Left colon (tissue), 2 donors: Measurements from ENCODE around the gene CPPED1. TPM values are rescaled to one million over a fixed set of nuclear protein-coding genes. Genes with fewer than 3 reads are reported as not detected.

ENCODE experiments used
- ATAC-seq: fragments of 200-7000 bp; cut with Tn5 transposase; one replicate; pipeline ENCODE4 v1.9.1; 2020; ENCODE audit warnings: mild to moderate bottlenecking, moderate library complexity
- DNase-seq, 2 donors: peaks; one replicate each; pipeline ENCODE4 v3.0.0-alpha.2; 2020
- intact Hi-C, 2 donors: fragments of 100-400 bp; cut with DNase I in 1 of 2; cut with micrococcal nuclease in 1 of 2; formaldehyde crosslinking; loops; one replicate each; pipeline versions ENCODE4 v1.11.2 to v1.14.0; 2022; cut with DNase I, micrococcal nuclease
- total RNA-seq, 2 donors: library from RNA; stranded (reverse); fragmentation: NEBNext Ultra II Directional; extraction: Animal tissue kit (Norgen Biotek cat#: 25700); gene quantifications; one replicate each; pipeline ENCODE4 v1.2.1, GENCODE V29; 2021
- donor health status: DM: no; HTN: no; CAD: no.
- donor health status: DM: yes; HTN: yes; CAD: no.

The CPPED1 gene
- total RNA-seq, 2 donors from 2014 or later = 22.0 to 24.0 TPM

GRCh38 chr16:12674524-12674923 lies 129.2 kb downstream of the CPPED1 start:
- DNase-seq (no peak), ATAC-seq (no peak)
- intact Hi-C loops = no loop called here

- no peak for DNase-seq
- ATAC-seq = no peak
- intact Hi-C loops = no loop called here
These were observed 129.6 kb downstream of the CPPED1 start for GRCh38 chr16:12674071-12674470.

DNA sequence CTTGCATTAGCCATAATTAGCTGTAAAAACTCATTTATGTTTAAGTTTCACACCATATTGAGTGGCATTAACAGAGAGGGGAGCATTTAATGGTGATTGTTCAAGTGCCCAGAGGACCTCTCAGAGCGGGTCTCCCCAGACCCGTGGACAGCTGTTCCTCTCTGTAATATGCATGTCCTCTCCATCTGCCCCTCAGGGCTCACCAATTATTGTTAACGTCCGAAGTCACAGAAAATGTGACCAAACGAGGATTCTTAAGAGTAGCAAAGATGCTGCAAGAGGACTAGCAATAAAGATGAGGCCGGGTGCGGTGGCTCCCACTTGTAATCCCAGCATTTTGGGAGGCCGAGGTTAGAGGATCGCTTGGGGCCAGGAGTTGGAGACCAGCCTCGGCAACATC lies 130.2 kb downstream of the CPPED1 start:
- intact Hi-C loops = no loop called here
- DNase-seq (no peak), ATAC-seq (no peak)

DNA sequence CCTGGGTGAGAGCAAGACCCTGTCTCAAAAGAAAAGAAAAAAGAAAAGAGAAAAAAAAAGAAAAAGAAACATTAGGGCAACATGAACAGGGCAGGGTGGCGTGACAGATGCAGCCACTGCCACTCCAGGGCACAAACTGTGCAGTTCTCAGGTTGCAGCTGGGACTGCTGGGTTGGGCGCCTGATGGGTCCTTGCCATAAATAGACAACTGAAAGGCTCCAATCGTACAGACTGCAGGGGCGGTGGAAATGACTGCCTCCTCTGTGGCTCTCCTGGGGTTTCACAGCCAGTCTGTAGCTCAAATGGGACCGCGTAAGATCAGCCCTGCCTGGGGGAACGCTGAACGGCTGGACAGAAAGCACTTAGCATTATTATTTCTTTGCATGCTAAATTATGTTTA lies 130.7 kb downstream of the CPPED1 start:
- intact Hi-C loops = no loop called here
- no peak for DNase-seq
- ATAC-seq = no peak

DNA sequence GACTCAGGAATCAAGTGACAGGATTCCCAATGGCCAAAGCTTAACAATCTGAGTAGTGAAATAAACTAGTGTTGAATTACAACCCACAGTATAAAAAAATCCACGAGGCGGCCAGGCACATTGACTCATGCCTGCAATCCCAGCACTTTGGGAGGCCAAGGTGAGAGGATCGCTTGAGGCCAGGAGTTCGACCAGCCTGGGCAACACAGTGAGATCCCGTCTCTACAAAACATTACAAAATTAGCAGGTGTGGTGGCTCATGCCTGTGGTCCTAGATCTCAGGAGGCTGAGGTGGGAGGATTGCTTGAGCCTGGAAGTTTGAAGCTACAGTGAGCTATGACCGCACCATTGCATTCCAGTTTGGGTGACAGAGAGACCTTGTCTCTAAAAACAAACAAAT lies 133.8 kb downstream of the CPPED1 start:
- intact Hi-C loops = no loop called here
- ATAC-seq (no peak), DNase-seq (no peak)

- no peak for DNase-seq
- intact Hi-C loops = no loop called here
- no peak for ATAC-seq
These were observed 135.8 kb downstream of the CPPED1 start for GRCh38 chr16:12667909-12668308.

DNA sequence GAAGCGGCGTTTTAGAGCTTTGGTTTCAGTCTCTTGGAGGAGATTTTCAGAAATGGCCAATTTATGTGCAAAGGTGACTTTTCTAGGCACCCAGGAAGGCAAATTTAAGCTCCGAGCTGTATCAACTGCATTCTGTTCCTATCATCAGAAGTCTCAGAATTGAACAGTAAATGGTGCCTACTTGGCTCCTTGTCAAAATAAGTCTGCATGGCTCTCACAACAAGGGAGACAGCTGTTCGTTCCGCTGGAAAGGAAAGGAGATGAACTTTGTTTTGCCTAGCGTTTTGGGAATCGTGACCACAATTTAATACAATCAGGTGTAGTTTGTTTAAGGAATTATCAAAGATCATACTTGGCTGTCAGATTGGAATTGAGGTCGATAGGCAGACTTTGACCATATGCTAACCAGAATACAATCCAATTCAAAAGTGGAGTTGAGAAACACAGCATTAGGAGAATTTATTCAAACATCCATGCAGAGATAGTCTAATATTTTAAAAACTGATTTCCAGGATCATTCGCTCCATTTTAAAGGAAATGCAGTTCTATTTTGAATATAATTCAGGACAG lies 139.4 kb downstream of the CPPED1 start:
- no peak for DNase-seq
- intact Hi-C loops = no loop called here
- ATAC-seq = no peak

DNA sequence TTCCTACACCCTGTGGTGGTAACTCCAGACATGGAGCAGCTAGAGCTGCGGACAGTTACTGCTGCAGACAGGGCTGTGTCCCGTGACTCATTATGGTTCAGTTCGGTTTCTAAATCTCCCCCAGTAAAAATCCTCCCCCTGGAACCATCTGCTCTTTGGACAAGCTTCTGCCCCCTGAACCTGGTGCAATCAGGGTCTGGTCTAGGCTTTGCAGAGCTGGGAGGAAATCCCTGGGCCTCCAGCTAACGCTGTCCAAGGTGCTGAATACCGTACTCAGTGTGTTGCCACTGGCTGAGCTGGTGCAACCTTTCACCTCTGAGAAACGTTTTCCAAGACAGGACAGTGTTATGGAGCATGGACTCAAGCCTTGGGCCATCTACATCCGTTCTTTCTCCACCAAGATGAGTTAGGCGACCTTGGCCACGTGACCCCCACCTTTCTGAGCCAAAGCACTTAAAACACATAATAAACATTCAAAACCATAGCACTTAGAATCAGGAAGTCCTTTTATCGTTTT lies 142.0 kb downstream of the CPPED1 start:
- intact Hi-C loops = no loop called here
- ATAC-seq (peak; percentile 41), DNase-seq (peak in 1 of 2 donors; percentile 29)

DNA sequence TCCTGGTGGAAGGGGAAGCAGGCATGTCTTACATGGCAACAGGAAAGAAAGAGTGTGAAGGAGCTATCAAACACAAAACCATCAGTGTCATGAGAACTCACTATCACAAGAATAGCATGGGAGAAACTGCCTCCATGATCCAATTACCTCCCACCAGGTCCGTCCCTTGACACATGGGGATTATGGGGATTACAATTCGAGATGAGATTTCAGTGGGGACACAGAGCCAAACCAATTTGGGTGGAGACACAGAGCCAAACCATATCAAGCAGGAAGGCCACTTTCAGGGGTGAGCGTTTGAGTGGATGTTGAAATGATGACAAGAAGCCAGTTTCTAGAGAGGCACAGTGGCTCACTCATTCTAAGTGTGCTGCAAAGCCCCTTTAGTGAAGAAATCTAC lies 143.8 kb downstream of the CPPED1 start:
- intact Hi-C loops = no loop called here
- ATAC-seq (no peak), DNase-seq (no peak)

DNA sequence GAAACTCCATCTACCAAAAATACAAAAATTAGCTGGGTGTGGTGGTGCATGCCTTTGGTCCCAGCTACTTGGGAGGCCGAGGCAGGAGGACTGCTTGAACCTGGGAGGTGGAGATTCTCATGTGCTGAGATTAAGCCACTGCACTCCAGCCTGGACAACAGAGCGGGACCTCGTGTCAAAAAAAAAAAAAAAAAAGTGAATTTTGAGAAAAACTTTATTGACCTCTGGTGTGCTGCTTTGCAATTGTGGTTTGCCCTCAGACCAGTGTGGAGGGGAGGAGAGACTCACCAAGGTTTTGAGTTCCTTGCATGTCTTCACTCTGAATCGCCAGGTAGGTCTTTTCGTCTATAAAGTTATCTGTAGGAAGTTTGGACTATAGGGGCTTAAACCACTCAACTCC lies 145.2 kb downstream of the CPPED1 start:
- intact Hi-C loops = no loop called here

GRCh38 chr16:12655537-12655936 lies 148.2 kb downstream of the CPPED1 start:
- intact Hi-C loops = no loop called here
- ATAC-seq = no peak
- DNase-seq = no peak

More for the DNA sequence above, 145.2 kb downstream of the CPPED1 start:
- no peak for DNase-seq
- no peak for ATAC-seq

- DNase-seq (no peak), ATAC-seq (no peak)
- intact Hi-C loops = no loop called here
These were observed 149.8 kb downstream of the CPPED1 start for GRCh38 chr16:12653820-12654392.

DNA sequence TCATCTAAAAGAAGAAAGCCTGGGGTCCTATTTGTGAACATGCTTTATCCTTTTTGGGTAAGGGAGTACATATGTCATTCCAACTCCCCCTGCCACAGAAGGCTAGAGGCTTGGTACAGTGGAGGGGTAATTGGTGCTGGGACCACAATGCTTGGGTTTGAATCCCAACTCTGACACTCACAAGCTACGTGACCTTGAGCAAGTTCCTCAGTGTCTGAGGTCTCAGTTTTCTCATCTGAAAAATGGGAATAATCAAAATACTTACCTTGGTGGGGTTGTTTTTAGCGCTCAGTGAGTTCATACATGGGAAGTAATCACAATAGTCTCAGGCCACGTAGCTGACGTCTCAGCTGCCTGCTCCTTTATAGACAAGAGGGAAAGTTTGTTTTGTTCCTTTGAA lies 150.8 kb downstream of the CPPED1 start:
- ATAC-seq (no peak), DNase-seq (no peak)
- intact Hi-C loops = no loop called here

- no peak for DNase-seq
- intact Hi-C loops = no loop called here
- no peak for ATAC-seq
These were observed 151.7 kb downstream of the CPPED1 start for GRCh38 chr16:12651765-12652512.

- intact Hi-C loops = no loop called here
- ATAC-seq (no peak), DNase-seq (no peak)
These were observed 154.3 kb downstream of the CPPED1 start for GRCh38 chr16:12649356-12649755.

DNA sequence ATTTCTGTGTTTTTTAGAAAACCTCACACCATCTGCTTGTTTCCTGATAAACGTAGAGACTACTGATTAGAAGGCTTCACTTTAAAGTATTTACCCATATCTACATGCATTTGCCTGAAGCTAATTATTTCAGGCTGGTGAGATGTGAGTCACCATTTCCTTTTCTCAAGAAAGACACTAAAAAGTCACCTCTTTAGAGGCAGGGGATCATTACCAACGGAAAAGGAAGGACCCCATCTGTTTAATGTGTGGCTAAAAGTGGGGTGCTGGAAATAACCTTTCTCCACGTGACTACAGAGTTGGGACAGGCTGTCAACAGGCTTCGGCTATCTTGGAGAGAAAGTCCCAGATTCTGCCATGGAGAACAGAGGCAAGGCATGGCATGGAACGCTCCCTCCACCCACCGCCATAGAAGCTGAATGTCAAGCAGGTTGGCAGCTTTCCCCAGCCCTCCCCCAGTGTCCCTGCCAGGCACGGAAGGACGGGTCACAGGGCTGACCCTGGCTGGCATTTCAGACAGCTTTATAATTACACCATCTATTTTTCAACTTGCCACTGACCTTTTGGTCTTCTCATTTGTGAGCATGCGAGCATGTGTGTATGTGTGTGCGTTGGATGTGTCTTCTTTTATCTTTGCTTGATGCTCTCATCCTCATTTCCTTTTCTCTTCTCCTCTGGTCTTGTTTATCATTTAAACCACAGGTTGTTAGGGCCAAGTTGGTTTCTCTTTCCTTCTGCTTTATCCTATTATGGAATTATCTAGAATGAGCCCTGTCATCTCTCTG lies 157.0 kb downstream of the CPPED1 start:
- DNase-seq (no peak), ATAC-seq (no peak)
- intact Hi-C loops = no loop called here

GRCh38 chr16:12646098-12646489 lies 157.6 kb downstream of the CPPED1 start:
- DNase-seq = no peak
- intact Hi-C loops = no loop called here
- no peak for ATAC-seq

DNA sequence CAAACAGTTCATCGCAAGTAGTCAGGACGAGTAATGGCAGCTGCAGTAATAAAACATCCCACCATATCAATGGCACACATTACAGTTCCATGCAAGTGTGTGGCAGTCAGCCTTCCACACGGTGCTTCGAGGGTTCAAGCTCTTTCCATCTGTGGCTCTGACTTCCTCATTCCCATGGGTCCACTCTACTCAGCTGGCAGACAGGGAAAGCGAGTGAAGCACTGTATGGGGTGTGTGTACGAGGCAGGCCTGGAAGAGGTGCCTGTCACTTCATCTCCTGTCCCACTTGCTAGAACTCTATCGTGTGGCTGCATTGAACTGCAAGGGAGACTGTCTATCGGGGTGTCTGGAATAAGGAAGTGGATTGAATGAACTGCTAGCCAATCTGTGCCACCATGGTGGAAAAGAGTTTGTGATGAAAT lies 160.6 kb downstream of the CPPED1 start:
- no peak for ATAC-seq
- intact Hi-C loops = no loop called here
- DNase-seq = no peak

- no peak for DNase-seq
- intact Hi-C loops = no loop called here
- no peak for ATAC-seq
These were observed 164.6 kb downstream of the CPPED1 start for GRCh38 chr16:12639044-12639443.

DNA sequence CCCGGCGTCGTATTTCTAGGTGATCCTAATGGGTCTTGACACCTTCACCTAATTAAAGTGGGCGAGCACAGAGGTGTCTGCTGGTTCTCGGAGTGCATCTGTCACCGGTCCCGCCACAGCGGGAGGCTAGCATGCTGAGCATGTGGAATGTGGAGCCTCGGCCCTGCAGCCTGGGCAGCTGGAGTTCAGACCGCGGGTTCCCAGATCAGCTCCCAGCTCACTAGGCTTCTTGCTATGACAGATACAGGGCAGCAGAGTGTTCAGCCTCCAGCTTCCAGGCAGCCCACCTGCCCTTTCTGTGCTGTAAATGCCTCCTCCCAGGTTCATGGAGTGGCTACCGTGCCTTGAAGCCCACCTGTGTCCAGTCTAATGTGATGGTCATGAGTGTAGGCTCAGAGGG lies 166.7 kb downstream of the CPPED1 start:
- intact Hi-C loops = no loop called here
- DNase-seq (no peak), ATAC-seq (no peak)
